C1 segment of cervical spinal cord (tissue), 14 donors: ENCODE results near the gene PARD3B.

Source experiments
- DNase-seq, 14 donors: peaks; one replicate each; lab custom pipeline; 2025; lab: John Stamatoyannopoulos, UW

The PARD3B gene

GRCh38 chr2:205610437-205610836 is 1065.2 kb downstream of the PARD3B start:
- DNase-seq = no peak

GRCh38 chr2:205612636-205613035 is 1067.4 kb downstream of the PARD3B start:
- no peak for DNase-seq

DNA sequence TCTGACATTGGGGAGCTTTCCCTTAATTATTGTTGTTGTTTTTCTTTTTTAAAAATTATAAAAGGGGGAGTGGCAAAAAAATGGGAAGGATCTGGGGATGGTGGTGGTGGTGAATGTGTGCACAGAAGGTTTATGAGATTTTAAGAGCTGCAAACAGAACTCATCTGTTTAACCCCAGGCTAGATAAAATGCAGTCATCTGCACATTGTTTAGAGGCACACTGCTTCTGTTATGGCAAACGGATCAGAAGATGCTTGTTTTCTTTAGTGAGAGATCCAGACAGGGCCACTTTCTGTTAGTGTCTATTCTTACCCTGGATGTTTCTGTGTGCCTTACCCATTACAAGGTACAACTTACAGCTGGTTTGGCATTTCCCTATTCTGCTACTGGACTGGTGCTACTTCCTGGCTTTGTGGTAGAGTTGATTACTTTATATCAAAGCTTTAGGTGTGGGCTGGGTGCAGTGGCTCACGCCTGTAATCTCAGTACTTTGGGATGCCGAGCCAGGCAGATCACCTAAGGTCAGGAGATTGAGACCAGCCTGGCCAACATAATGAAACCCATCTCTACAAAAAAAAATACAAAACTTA is 1068.8 kb downstream of the PARD3B start:
- DNase-seq = no peak

DNA sequence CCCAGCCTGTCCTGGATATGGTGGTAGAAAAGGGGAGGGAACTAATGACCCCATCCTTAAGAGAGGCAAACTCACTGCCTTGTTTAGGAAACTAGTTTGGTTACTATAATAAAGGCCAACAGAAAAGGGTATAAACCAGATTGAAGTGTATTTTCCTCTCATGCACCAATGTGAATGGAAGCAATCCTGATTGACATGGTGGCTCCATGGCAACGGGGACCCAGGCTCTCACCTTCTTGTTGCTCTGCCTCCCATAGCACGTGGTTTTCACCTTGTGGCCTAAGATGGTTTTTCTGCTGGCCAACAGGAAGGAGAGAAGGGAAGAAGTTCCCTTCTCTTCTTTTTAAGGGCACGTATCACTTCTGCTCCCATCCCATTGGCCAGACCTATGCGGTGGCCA is 1069.7 kb downstream of the PARD3B start:
- no peak for DNase-seq

- no peak for DNase-seq
Measured at GRCh38 chr2:205617905-205618304, 1072.6 kb downstream of the PARD3B start.

DNA sequence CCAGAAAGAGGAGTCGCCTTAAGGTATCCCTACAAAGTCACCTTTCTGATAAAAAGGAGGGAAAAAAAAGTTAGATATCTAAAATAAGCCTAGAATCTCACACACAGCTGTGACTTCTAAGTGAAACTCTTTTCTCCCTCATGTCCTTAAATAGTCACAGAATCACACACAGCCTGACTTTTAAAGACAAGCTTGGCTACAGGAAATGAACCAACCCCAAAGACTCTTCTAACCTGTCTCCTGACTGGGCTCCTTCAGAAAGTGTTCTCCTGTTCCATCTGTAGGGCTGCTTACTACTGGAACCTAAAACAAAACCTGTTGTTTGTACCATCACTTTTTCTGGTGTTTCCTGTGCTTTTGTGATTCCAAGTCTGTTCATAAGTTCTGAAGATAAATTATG is 1074.3 kb downstream of the PARD3B start:
- DNase-seq = no peak

- DNase-seq = no peak
Measured at GRCh38 chr2:205627085-205627484, 1081.8 kb downstream of the PARD3B start.

DNA sequence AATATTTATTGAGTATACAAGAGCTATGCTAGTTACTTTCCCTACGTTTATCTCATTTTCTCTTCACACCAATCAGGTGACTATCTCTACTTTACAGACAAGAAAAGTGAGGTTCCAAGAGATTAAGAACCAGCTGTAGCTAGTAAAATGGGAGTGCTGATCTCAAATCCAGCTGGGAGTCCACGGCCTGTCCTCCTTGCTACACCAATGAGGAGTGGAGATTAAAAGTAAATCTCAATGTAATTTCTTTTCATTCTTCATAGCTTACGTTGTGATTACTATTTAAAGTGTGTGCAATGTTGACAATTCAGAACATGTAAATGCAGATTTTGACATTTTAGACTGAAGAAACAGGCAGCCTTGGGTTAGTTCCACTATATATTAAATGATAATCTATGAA is 1083.1 kb downstream of the PARD3B start:
- no peak for DNase-seq

- DNase-seq = no peak
Measured at GRCh38 chr2:205629091-205629776, 1084.0 kb downstream of the PARD3B start.

- DNase-seq = no peak
Measured at GRCh38 chr2:205633994-205634393, 1088.7 kb downstream of the PARD3B start.

- no peak for DNase-seq
Measured at GRCh38 chr2:205636549-205637319, 1091.5 kb downstream of the PARD3B start.

DNA sequence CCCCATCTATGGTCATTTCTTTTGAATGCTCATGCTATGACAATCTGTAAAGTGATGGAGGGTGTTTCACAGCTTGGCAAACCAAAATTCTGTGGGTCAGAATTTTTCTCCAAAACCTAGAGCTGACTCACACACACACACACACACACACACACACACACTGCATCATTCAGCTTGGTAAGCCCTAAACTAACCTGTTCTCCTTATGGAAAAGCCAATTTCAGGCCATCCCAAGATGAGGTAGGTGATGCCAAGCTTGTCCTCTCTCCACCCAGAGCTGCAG is 1092.0 kb downstream of the PARD3B start:
- no peak for DNase-seq

GRCh38 chr2:205637779-205638503 is 1092.7 kb downstream of the PARD3B start:
- no peak for DNase-seq

- no peak for DNase-seq
Measured at GRCh38 chr2:205640716-205641115, 1095.4 kb downstream of the PARD3B start.

DNA sequence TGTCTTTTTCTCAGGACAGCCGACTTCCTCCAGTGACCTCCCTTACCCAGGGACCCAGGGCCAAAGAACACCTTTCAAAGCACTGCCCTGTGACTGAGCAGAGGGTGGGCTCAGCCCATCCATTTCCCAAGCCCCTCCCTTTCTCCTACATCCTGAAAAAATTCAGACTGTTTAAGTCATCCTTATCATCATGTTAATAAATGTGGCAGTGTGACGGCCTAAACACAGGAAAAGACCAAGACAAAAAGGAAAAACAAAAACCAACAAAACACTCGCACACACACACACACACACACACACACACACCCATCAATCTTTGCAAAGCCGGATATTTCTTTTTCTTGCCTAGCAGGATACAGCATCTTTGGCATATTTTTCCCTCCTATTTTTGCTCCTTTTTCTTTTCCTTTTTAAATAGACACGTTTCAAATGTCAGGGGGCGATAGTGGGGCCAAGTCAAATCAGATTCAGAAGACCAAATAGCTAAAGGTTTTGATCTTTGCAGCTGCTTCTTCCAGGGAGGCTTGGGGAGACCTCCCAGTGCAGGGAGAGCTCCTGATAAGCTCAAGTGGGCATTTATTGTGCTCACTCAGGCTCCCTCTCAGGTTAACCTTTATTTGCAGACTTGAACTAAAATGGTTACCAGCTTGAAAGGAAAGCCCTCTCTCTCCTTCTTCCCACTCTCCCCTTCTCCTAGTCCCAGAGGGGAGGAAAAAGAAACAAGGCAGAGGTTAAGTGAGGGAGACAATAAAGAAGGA is 1097.5 kb downstream of the PARD3B start:
- DNase-seq = no peak

- DNase-seq = no peak
Measured at GRCh38 chr2:205643391-205643885, 1098.2 kb downstream of the PARD3B start.

DNA sequence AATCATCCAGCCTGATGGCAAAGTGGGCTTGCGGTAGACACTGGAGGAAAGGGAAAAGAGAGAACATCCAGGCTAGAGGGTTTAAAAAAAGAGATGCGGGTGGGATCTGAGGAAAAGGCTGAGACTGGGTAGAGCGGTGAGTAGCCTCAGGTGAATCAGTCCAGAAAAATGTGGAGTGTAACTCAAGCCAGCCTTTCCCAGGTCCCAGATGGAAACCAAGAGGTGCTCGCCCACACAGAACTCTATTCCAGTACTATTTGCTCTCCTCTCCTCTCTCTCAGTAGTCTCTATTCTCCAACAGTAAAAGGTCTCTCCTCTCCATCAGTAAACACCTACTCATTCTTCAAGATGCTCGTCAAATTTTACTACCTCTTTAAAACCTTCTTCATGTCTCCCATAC is 1098.7 kb downstream of the PARD3B start:
- no peak for DNase-seq

DNA sequence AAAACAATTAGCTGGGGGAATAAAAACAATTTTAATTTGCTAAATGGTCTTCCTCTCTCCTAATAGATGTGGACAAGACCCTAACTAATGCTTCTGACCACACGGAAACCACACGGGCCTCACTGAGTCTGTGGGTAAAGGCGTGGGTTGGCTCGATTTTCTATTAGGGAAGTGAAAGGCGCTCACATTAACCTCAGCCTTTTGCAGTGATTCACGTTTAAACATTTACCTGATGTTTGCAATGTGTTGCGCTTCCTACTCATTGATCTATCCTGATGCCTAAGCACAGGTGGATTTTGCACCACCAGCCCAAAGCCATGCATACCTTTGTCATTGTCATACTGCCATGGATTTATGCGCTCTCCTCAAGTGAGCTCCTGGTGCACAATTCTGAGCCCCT is 1101.4 kb downstream of the PARD3B start:
- no peak for DNase-seq

DNA sequence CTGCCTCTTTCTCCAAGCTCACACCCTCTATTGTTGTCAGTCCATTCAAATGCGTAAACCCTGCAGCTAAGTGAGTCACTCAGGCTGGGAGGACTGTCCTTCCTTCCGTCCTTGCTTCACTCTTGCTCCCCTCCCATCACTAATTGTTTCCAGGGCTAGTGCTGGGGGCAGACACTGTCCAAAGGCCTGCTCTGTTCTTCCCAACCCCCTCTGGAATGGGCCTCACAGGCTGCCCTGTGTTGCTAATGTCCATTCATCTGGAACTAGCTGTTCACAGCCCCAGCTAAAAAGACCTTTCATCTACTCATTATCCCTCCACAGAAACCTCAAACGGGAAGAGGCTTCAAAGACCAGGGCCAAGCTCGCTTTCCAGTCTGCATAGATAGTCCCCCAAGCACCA is 1105.2 kb downstream of the PARD3B start:
- peak in 1 of 14 donors; percentile 14 for DNase-seq

- DNase-seq = no peak
Measured at GRCh38 chr2:205650931-205651330, 1105.7 kb downstream of the PARD3B start.

DNA sequence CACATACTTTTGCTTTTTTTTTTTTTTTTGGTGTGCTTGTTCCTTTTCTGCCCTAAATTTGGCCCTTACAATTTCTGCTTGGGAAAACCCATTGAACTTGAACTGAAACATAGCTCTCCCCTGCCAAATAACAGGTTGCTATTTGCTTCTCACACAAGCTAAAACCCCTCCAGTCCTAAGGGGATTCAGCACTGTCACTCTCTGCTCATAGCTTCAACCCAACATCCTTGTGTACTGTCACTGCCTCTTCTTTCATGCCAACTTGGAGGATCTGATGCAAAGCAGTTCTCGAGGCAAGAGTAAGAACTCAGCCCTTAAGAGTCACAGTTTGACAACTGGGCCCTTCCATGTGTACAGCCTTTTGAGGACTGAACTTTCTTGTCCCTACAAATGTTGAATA is 1106.4 kb downstream of the PARD3B start:
- DNase-seq = no peak
